ENCODE results near the gene C3AR1. TPM values are rescaled to one million over a fixed set of nuclear protein-coding genes. Genes with fewer than 3 reads are reported as not detected.
"Not testable (repeated sequence)": the region's sequence is repeated elsewhere in the genome, so short reads cannot be mapped to it uniquely, and the experiment has no call there.

The C3AR1 gene
- total and polyA plus RNA-seq, 5 donors: 2.4 to 9.6 (median 7.3) TPM

- intact Hi-C loops (cut with DNase I): no loop called here
Observed at GRCh38 chr12:8027856-8028255, 38.3 kb downstream of the C3AR1 start.

GRCh38 chr12:8026291-8026900 lies 39.8 kb downstream of the C3AR1 start:
- Histone ChIP-seq H3K27me3 (ENCODE audit: control insufficient read depth, insufficient read depth) (no peaks in the 10 kb centered on the region), H3K27ac (ENCODE audit: low read length) (peak overlapping the region; percentile 96), H3K9me3 (ENCODE audit: control insufficient read depth, low read length) (no peaks in the 10 kb centered on the region), H3K4me3 (ENCODE audit: low read length) (peak overlapping the region; percentile 55), H3K4me1 (ENCODE audit: control insufficient read depth, insufficient read depth, low read length) (no peaks in the 10 kb centered on the region)
- under 1% methylated on average over 27 of the region's 27 CpGs for WGBS
- DNase-seq (peak; percentile 95 to 97 (median 96)), ATAC-seq (peak; percentile 99)
- intact Hi-C loops (cut with DNase I): no loop called here

More at GRCh38 chr12:8027856-8028255, 38.3 kb downstream of the C3AR1 start:
- ATAC-seq: no peak
- H3K4me1 ChIP-seq (ENCODE audit: control insufficient read depth, insufficient read depth, low read length): no peaks in the 10 kb centered on the region
- 76% methylated on average over 5 of the region's 5 CpGs for WGBS
- DNase-seq: no peak
- H3K27me3 ChIP-seq (ENCODE audit: control insufficient read depth, insufficient read depth): no peaks in the 10 kb centered on the region
- H3K4me3 ChIP-seq (ENCODE audit: low read length): no peak overlapping the region
- H3K27ac ChIP-seq (ENCODE audit: low read length): no peak overlapping the region
- no peaks in the 10 kb centered on the region for H3K9me3 ChIP-seq (ENCODE audit: control insufficient read depth, low read length)

- WGBS: 3% methylated on average over 58 of the region's 58 CpGs
- Histone ChIP-seq H3K4me3 (ENCODE audit: low read length) (peak overlapping the region; percentile 23), H3K9me3 (ENCODE audit: control insufficient read depth, low read length) (no peaks in the 10 kb centered on the region), H3K4me1 (ENCODE audit: control insufficient read depth, insufficient read depth, low read length) (no peaks in the 10 kb centered on the region), H3K27me3 (ENCODE audit: control insufficient read depth, insufficient read depth) (peaks cover 5% of the 10 kb centered on the region), H3K27ac (ENCODE audit: low read length) (no peak overlapping the region)
- intact Hi-C loops (cut with DNase I): no loop called here
- ATAC-seq: peak; percentile 67 to 70
- peak in 1 of 3 donors; percentile 67 for DNase-seq
Observed at GRCh38 chr12:8018666-8019581, 47.2 kb downstream of the C3AR1 start.

- WGBS: 56% methylated on average over 16 of the region's 16 CpGs
- ATAC-seq; H3K27me3 ChIP-seq (ENCODE audit: control insufficient read depth, insufficient read depth): not testable (repeated sequence)
Observed at GRCh38 chr12:8018213-8018612, 47.9 kb downstream of the C3AR1 start.

GRCh38 chr12:8014836-8015235 lies 51.3 kb downstream of the C3AR1 start:
- Histone ChIP-seq H3K4me3 (ENCODE audit: low read length) (no peak overlapping the region), H3K27ac (ENCODE audit: low read length) (no peak overlapping the region), H3K4me1 (ENCODE audit: control insufficient read depth, insufficient read depth, low read length) (no peaks in the 10 kb centered on the region), H3K27me3 (ENCODE audit: control insufficient read depth, insufficient read depth) (peaks cover 5% of the 10 kb centered on the region), H3K9me3 (ENCODE audit: control insufficient read depth, low read length) (no peaks in the 10 kb centered on the region)
- intact Hi-C loops (cut with DNase I): no loop called here
- DNase-seq (no peak), ATAC-seq (no peak)
- WGBS: 49% methylated on average over 18 of the region's 18 CpGs

More at GRCh38 chr12:8018213-8018612, 47.9 kb downstream of the C3AR1 start:
- H3K9me3 ChIP-seq (ENCODE audit: control insufficient read depth, low read length); intact Hi-C loops (cut with DNase I); DNase-seq; H3K4me1 ChIP-seq (ENCODE audit: control insufficient read depth, insufficient read depth, low read length); H3K27ac ChIP-seq (ENCODE audit: low read length): not testable (repeated sequence)
- peak overlapping the region; percentile 23 for H3K4me3 ChIP-seq (ENCODE audit: low read length)

- 78% methylated on average over 7 of the region's 7 CpGs for WGBS
- H3K4me3 ChIP-seq (ENCODE audit: low read length): no peak overlapping the region
- H3K27ac ChIP-seq (ENCODE audit: low read length): no peak overlapping the region
- ATAC-seq: no peak
- H3K27me3 ChIP-seq (ENCODE audit: control insufficient read depth, insufficient read depth): peaks cover 5% of the 10 kb centered on the region
- H3K9me3 ChIP-seq (ENCODE audit: control insufficient read depth, low read length): no peaks in the 10 kb centered on the region
- no peak for DNase-seq
- no peaks in the 10 kb centered on the region for H3K4me1 ChIP-seq (ENCODE audit: control insufficient read depth, insufficient read depth, low read length)
- intact Hi-C loops (cut with DNase I): no loop called here
Observed at GRCh38 chr12:8012651-8013309, 53.4 kb downstream of the C3AR1 start.

GRCh38 chr12:8011331-8011730 lies 54.8 kb downstream of the C3AR1 start:
- no peak for DNase-seq
- no peaks in the 10 kb centered on the region for H3K27me3 ChIP-seq (ENCODE audit: control insufficient read depth, insufficient read depth)
- no peaks in the 10 kb centered on the region for H3K9me3 ChIP-seq (ENCODE audit: control insufficient read depth, low read length)
- H3K4me3 ChIP-seq (ENCODE audit: low read length): no peak overlapping the region
- WGBS: 64% methylated on average over 7 of the region's 7 CpGs
- no peak overlapping the region for H3K27ac ChIP-seq (ENCODE audit: low read length)
- intact Hi-C loops (cut with DNase I): no loop called here
- H3K4me1 ChIP-seq (ENCODE audit: control insufficient read depth, insufficient read depth, low read length): no peaks in the 10 kb centered on the region
- ATAC-seq: no peak

Other genes with a start within 250 kb of the C3AR1 start
- gene SLC2A14, start 193.4 kb downstream of the C3AR1 start, total RNA-seq: 1 to 10 TPM in 1 of 4 donors, not detected in 3; 1.4 TPM
- not detected for gene SLC2A14, start 193.4 kb downstream of the C3AR1 start, polyA plus RNA-seq
- gene SLC2A3, start 130.2 kb downstream of the C3AR1 start, total RNA-seq: 10 to 100 TPM; 18.5 to 29.9 (median 25.1) TPM
- 13.6 TPM for gene SLC2A3, start 130.2 kb downstream of the C3AR1 start, polyA plus RNA-seq
- gene FOXJ2, start 33.6 kb downstream of the C3AR1 start, total RNA-seq: 10 to 100 TPM; 20.2 to 26.0 (median 22.8) TPM
- gene FOXJ2, start 33.6 kb downstream of the C3AR1 start, polyA plus RNA-seq: 10.0 TPM
- 10 to 100 TPM; 23.1 to 29.6 (median 26.9) TPM for gene NECAP1, start 15.9 kb upstream of the C3AR1 start, total RNA-seq
- 19.0 TPM for gene NECAP1, start 15.9 kb upstream of the C3AR1 start, polyA plus RNA-seq
- 1 to 10 TPM in 3 of 4 donors, under 1 TPM in 1; 0.82 to 1.5 (median 1.1) TPM for gene CLEC4A, start 57.3 kb upstream of the C3AR1 start, total RNA-seq
- 0.75 TPM for gene CLEC4A, start 57.3 kb upstream of the C3AR1 start, polyA plus RNA-seq
- gene ZNF705A, start 90.7 kb upstream of the C3AR1 start, total RNA-seq: not detected
- gene ZNF705A, start 90.7 kb upstream of the C3AR1 start, polyA plus RNA-seq: not detected
- gene FAM90A1, start 161.3 kb upstream of the C3AR1 start, total RNA-seq: under 1 TPM in 3 of 4 donors, not detected in 1; 0.15 to 0.51 (median 0.31) TPM
- 0.07 TPM for gene FAM90A1, start 161.3 kb upstream of the C3AR1 start, polyA plus RNA-seq

All from right cardiac atrium (tissue), 5 donors.